Spleen (tissue), 11 donors: ENCODE data around the gene SERPINA3. TPM values are rescaled to one million over a fixed set of nuclear protein-coding genes. Genes with fewer than 3 reads are reported as not detected.

Experiments used
- DNase-seq: peaks from one replicate; pipeline ENCODE4 v3.0.0-alpha.2; 2020
- H3K27ac ChIP-seq, 8 donors: fragments of 200-600 bp; sonication (generic) in 7 of 8; 1 replicate in 4 of 8; 2 replicates in 4 of 8; pipeline versions ENCODE4 v1.5.0 to v1.8.0; 2016 to 2021; ENCODE audit warnings: inconsistent platforms in 4 of 8, mild to moderate bottlenecking in 4 of 8, moderate library complexity in 1 of 8
- H3K27me3 ChIP-seq, 7 donors: fragments of 200-600 bp; sonication (generic) in 6 of 7; replicated peaks in 1 of 7; 1 replicate in 4 of 7; 2 replicates in 3 of 7; pipeline versions ENCODE4 v1.5.0 to v1.8.0; 2016 to 2021; ENCODE audit warnings: inconsistent platforms in 3 of 7, mild to moderate bottlenecking in 1 of 7
- H3K36me3 ChIP-seq, 6 donors: fragments of 200-600 bp; sonication (generic) in 5 of 6; 1 replicate in 4 of 6; 2 replicates in 2 of 6; pipeline versions ENCODE4 v1.5.0 to v1.8.0; 2016 to 2021; ENCODE audit warnings: inconsistent platforms in 2 of 6
- H3K4me1 ChIP-seq, 6 donors: fragments of 200-600 bp; sonication (generic) in 5 of 6; 1 replicate in 3 of 6; 2 replicates in 3 of 6; pipeline versions ENCODE4 v1.5.0 to v1.8.0; 2016 to 2021; ENCODE audit warnings: inconsistent platforms in 3 of 6
- H3K4me3 ChIP-seq, 8 donors: fragments of 200-600 bp; sonication (generic) in 7 of 8; 1 replicate in 4 of 8; 2 replicates in 4 of 8; pipeline versions ENCODE4 v1.5.0 to v1.8.0; 2016 to 2021; ENCODE audit warnings: inconsistent platforms in 4 of 8, mild to moderate bottlenecking in 4 of 8, moderate library complexity in 2 of 8
- H3K9me3 ChIP-seq, 8 donors: fragments of 200-600 bp; sonication (generic) in 7 of 8; 1 replicate in 4 of 8; 2 replicates in 4 of 8; pipeline versions ENCODE4 v1.5.0 to v1.8.0; 2016 to 2021; ENCODE audit warnings: inconsistent platforms in 4 of 8
- POLR2A ChIP-seq, 3 donors: fragments of 450-650 bp; IDR thresholded peaks; one replicate each; pipeline ENCODE4 v1.5.1; 2017; ENCODE audit warnings: antibody characterized with exemption in 3 of 3, mild to moderate bottlenecking in 1 of 3
- POLR2AphosphoS5 ChIP-seq, 3 donors: sonication (generic); formaldehyde crosslinking; IDR thresholded peaks; one replicate each; pipeline ENCODE4 v1.5.1; 2017; ENCODE audit warnings: antibody characterized with exemption in 3 of 3
- WGBS, 5 donors: extraction: QIAGEN DNeasy Blood & Tissue Kit in 3 of 5; methylation state at CpG; one replicate each; pipeline versions ENCODE4 v1.1.5 to v1.1.7; 2013 to 2018; 5-methylcytosine and 5-hydroxymethylcytosine counted together
- intact Hi-C: fragments of 100-400 bp; cut with DNase I; formaldehyde crosslinking; loops from one replicate; pipeline ENCODE4 v1.15.0; 2023; ENCODE audit warnings: low total_unique reads
- polyA plus RNA-seq, 3 donors: library from polyadenylated mRNA; stranded (reverse); fragments of 200-250 nt; gene quantifications; one replicate each; pipeline ENCODE4 v1.2.1, GENCODE V29; 2013
- total RNA-seq, 7 donors: library from RNA; depleted of rRNA in 3 of 7; stranded (reverse); fragments of >200 nt in 3 of 7; fragmentation: NEBNext Ultra II Directional in 4 of 7; extraction: Animal tissue kit (Norgen Biotek cat#: 25700) in 4 of 7; gene quantifications; one replicate each; pipeline versions ENCODE4 v1.1.0 to v1.2.1, GENCODE V29; 2016 to 2021
- TF ChIP-seq, protein P1 (sequence below), 11 experiments: fragments of 200-600 bp in 7 of 11; fragments of 450-650 bp in 4 of 11; sonication (generic) in 4 of 11; IDR thresholded peaks in 8 of 11; conservative IDR thresholded peaks in 3 of 11; 1 replicate in 7 of 11; 2 replicates in 4 of 11; pipeline versions ENCODE4 v1.4.0 to v1.8.0; 2016 to 2021; ENCODE audit warnings: antibody characterized with exemption in 11 of 11, inconsistent platforms in 4 of 11, mild to moderate bottlenecking in 1 of 11
- donor health status: healthy with polysubstance abuse.
- donor health status: DM: no; HTN: no; CAD: no; lungs with moderate emphysema.
- donor health status: DM: no; HTN: no; CAD: no.
- donor health status: Bipolar disorder and iron deficiency.
- donor health status: healthy.
- donor health status: DM: no; HTN: no; CAD: no.
- donor health status: DM: yes; HTN: yes; CAD: no.

Gene SERPINA3
- total and polyA plus RNA-seq, 10 donors = 3.4 to 88.3 (median 10.2) TPM

DNA sequence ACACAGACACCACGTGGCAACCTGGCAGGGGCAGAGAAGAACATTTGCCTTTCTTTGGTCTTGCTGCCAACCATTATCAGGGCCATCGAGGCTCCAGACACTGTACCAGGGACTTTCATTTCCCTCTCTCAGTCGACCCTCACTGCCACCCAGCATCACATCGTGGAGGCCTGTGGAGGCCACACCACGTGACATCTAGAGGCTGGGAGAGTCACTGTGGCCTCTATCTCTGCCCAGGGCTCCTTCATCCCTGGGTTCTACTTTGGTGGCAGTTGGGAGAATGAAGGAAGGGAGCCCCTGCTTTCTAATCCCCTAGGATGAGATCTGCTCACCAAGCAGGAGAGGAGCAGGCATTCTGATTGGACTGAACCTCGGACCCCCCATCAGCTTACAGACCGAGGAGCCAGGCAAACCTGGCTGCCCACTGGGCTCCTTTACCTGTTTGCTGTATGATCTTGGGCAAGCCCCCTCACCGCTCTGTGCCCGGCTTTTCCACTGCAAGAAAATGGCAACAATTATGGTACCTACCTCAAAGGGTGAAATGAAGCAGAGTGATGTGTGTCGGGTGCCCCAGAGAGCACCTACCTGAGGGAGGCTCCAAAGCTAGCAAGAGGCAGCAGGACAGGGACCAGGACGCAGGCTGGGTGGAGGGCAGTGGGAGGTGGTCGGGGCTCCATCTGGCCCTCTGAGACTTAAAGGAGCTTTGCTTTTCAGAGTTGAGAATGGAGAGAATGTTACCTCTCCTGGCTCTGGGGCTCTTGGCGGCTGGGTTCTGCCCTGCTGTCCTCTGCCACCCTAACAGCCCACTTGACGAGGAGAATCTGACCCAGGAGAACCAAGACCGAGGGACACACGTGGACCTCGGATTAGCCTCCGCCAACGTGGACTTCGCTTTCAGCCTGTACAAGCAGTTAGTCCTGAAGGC lies 1.8 kb downstream of the SERPINA3 start:
- no peaks in the 10 kb centered on the region for H3K36me3 ChIP-seq
- no peaks in the 10 kb centered on the region for H3K4me1 ChIP-seq
- intact Hi-C loops = no loop called here
- no peaks in the 10 kb centered on the region for H3K27me3 ChIP-seq
- TF ChIP-seq POLR2A (IDR thresholded peaks at IDR 0.05) (no peak), POLR2AphosphoS5 (IDR thresholded peaks at IDR 0.05) (no peak)
- TF ChIP-seq, protein P1, sequence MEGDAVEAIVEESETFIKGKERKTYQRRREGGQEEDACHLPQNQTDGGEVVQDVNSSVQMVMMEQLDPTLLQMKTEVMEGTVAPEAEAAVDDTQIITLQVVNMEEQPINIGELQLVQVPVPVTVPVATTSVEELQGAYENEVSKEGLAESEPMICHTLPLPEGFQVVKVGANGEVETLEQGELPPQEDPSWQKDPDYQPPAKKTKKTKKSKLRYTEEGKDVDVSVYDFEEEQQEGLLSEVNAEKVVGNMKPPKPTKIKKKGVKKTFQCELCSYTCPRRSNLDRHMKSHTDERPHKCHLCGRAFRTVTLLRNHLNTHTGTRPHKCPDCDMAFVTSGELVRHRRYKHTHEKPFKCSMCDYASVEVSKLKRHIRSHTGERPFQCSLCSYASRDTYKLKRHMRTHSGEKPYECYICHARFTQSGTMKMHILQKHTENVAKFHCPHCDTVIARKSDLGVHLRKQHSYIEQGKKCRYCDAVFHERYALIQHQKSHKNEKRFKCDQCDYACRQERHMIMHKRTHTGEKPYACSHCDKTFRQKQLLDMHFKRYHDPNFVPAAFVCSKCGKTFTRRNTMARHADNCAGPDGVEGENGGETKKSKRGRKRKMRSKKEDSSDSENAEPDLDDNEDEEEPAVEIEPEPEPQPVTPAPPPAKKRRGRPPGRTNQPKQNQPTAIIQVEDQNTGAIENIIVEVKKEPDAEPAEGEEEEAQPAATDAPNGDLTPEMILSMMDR (IDR thresholded peaks at IDR 0.05 in 8 of 11, conservative IDR thresholded peaks at IDR 0.05 in 3 of 11) = no peak
- peak; percentile 44 for DNase-seq
- no peak overlapping the region for H3K4me3 ChIP-seq
- peaks cover 2 to 36% (median 29%) of the 10 kb centered on the region in 8 donors for H3K9me3 ChIP-seq
- H3K27ac ChIP-seq = no peak overlapping the region
- 75 to 89% (median 84%) methylated on average over 19 to 20 of the region's 20 CpGs for WGBS, 5 donors

DNA sequence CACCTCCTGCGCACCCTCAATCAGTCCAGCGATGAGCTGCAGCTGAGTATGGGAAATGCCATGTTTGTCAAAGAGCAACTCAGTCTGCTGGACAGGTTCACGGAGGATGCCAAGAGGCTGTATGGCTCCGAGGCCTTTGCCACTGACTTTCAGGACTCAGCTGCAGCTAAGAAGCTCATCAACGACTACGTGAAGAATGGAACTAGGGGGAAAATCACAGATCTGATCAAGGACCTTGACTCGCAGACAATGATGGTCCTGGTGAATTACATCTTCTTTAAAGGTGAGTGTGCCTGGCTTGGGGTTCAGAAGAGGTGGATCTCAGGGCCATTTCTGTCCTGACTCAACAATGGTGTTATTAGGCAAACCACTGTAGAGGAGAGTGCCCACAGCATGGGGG lies 2.6 kb downstream of the SERPINA3 start:
- Histone ChIP-seq H3K27me3 (no peaks in the 10 kb centered on the region), H3K4me3 (no peak overlapping the region), H3K9me3 (peaks cover 2 to 44% (median 36%) of the 10 kb centered on the region in 8 donors), H3K4me1 (no peaks in the 10 kb centered on the region), H3K27ac (no peak overlapping the region), H3K36me3 (no peaks in the 10 kb centered on the region)
- intact Hi-C loops = no loop called here
- TF ChIP-seq, protein P1 (IDR thresholded peaks at IDR 0.05 in 8 of 11, conservative IDR thresholded peaks at IDR 0.05 in 3 of 11) = no peak
- TF ChIP-seq POLR2A (IDR thresholded peaks at IDR 0.05) (no peak), POLR2AphosphoS5 (IDR thresholded peaks at IDR 0.05) (no peak)
- DNase-seq = peak; percentile 34
- WGBS, 5 donors = 90 to 94% (median 91%) methylated on average over 7 of the region's 7 CpGs

DNA sequence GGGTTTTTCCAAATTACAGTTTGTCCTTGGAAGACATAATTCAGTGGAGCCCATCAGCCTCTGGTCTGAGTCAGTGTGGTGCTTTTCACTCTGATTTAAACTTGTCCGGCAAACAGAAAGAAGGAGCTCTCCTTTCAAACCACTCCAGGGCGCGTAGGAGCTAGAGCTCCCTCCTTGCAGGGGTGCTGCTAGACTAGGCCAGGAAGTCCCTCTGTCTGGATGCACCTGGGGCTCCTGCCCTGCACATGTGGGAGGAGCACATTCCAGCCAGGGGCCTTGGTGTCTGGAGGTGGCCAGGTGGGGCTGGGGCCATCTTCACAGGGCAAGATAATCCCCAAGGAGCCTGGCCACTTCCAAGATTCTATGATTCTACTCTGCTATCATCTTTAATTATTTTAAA lies 3.1 kb downstream of the SERPINA3 start:
- peak; percentile 38 for DNase-seq
- H3K4me1 ChIP-seq = no peaks in the 10 kb centered on the region
- no peaks in the 10 kb centered on the region for H3K36me3 ChIP-seq
- no peak overlapping the region for H3K4me3 ChIP-seq
- intact Hi-C loops = no loop called here
- peaks cover 2 to 48% (median 36%) of the 10 kb centered on the region in 8 donors for H3K9me3 ChIP-seq
- no peak for TF ChIP-seq POLR2AphosphoS5 (IDR thresholded peaks at IDR 0.05)
- TF ChIP-seq POLR2A (IDR thresholded peaks at IDR 0.05) = no peak
- TF ChIP-seq, protein P1 (IDR thresholded peaks at IDR 0.05 in 8 of 11, conservative IDR thresholded peaks at IDR 0.05 in 3 of 11) = no peak
- H3K27me3 ChIP-seq = no peaks in the 10 kb centered on the region
- no peak overlapping the region for H3K27ac ChIP-seq
- 65 to 97% (median 94%) methylated on average over 3 of the region's 3 CpGs for WGBS, 5 donors

DNA sequence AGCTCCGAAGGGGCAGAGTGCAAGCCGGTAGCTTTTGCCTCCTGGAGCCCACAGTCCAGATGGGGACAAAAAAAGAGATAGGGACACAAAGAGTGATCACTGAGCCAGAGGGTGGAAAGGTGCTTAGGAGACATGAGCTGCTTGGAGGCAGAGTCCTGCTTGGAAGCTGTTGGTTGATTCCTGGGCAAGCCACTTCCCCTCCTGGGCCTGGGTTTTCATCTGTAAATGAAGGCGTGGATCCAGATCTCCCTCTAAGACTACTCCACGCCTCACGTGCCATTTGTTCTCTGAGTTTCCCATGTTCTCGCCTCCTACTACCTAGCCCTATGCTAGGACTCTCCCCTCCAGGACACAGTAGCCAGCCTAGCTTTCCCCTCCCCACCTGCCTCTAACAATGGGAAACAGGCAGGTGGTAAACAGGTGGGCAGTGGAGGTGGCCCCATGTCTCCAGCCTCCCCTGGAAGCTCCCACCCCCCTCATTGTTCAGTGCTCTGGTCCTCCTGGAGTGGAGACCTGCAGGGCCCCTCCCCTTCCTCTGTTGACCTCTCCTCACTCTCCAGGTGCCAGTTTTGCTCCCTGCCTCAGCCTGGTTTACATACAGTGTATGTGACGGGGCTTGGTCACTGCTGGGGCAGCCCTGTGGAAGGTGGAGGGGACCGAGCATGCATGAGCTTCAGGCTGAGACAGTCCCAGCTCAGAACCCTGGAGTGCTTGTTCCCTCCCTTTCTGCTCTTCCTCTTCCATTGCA lies 3.8 kb downstream of the SERPINA3 start:
- no peak for TF ChIP-seq POLR2A (IDR thresholded peaks at IDR 0.05)
- no peak for TF ChIP-seq POLR2AphosphoS5 (IDR thresholded peaks at IDR 0.05)
- TF ChIP-seq, protein P1 (IDR thresholded peaks at IDR 0.05 in 8 of 11, conservative IDR thresholded peaks at IDR 0.05 in 3 of 11) = no peak
- no peak overlapping the region for H3K4me3 ChIP-seq
- 81 to 98% (median 90%) methylated on average over 8 of the region's 8 CpGs for WGBS, 5 donors
- H3K36me3 ChIP-seq = no peaks in the 10 kb centered on the region
- H3K27ac ChIP-seq = no peak overlapping the region
- H3K9me3 ChIP-seq = peaks cover 2 to 49% (median 36%) of the 10 kb centered on the region in 8 donors
- intact Hi-C loops = no loop called here
- peak; percentile 34 for DNase-seq
- no peaks in the 10 kb centered on the region for H3K27me3 ChIP-seq
- no peaks in the 10 kb centered on the region for H3K4me1 ChIP-seq
